DOHH2 (cell line): ENCODE results near the gene NOC4L.

Experiments used
- H3F3A ChIP-seq: fragments of 200-600 bp; sonication (generic), shearing (Covaris generic); 2 replicates; pipeline ENCODE4 v1.6.0; 2016; ENCODE audit warnings: antibody characterized with exemption, mild to moderate bottlenecking; ENCODE audit not compliant: control insufficient read depth, insufficient read depth
- H3K27ac ChIP-seq: fragments of 200-600 bp; sonication (generic); 2 replicates; pipeline ENCODE4 v1.5.1; 2014; ENCODE audit warnings: low read depth, mild to moderate bottlenecking, low read length, moderate library complexity
- H3K27me3 ChIP-seq: fragments of 200-600 bp; sonication (generic); 2 replicates; pipeline ENCODE4 v1.6.1; 2014; ENCODE audit warnings: mild to moderate bottlenecking, low read length, mixed read lengths; ENCODE audit not compliant: control insufficient read depth
- H3K36me3 ChIP-seq: fragments of 200-600 bp; sonication (generic); 2 replicates; pipeline ENCODE4 v1.6.1; 2014; ENCODE audit warnings: mild to moderate bottlenecking, low read length, moderate library complexity, mixed read lengths; ENCODE audit not compliant: control insufficient read depth
- H3K4me1 ChIP-seq: fragments of 200-600 bp; sonication (generic); 2 replicates; pipeline ENCODE4 v1.6.1; 2014; ENCODE audit warnings: mild to moderate bottlenecking, low read length, mixed read lengths; ENCODE audit not compliant: control insufficient read depth
- H3K4me2 ChIP-seq: fragments of 200-600 bp; sonication (generic); 2 replicates; pipeline ENCODE4 v1.6.0; 2014; ENCODE audit warnings: mild to moderate bottlenecking, low read length, moderate library complexity
- H3K4me3 ChIP-seq: fragments of 200-600 bp; sonication (generic); 2 replicates; pipeline ENCODE4 v1.5.1; 2014; ENCODE audit warnings: mild to moderate bottlenecking, low read length, mixed read lengths
- H3K79me2 ChIP-seq: fragments of 200-600 bp; sonication (generic); 2 replicates; pipeline ENCODE4 v1.6.1; 2014; ENCODE audit warnings: mild to moderate bottlenecking, low read length, mixed read lengths; ENCODE audit not compliant: control insufficient read depth
- H3K9me2 ChIP-seq: fragments of 200-600 bp; sonication (generic); replicated peaks from 2 replicates; pipeline ENCODE4 v1.6.1; 2014; ENCODE audit warnings: mild to moderate bottlenecking, low read length, mixed read lengths; ENCODE audit not compliant: control insufficient read depth
- H3K9me3 ChIP-seq: fragments of 200-600 bp; sonication (generic); 2 replicates; pipeline ENCODE4 v1.6.1; 2014; ENCODE audit warnings: antibody characterized with exemption, low read length, mixed read lengths; ENCODE audit not compliant: control insufficient read depth, insufficient read depth
- H4K20me1 ChIP-seq: fragments of 200-600 bp; sonication (generic); 2 replicates; pipeline ENCODE4 v1.6.0; 2014; ENCODE audit warnings: low read depth, mild to moderate bottlenecking, antibody characterized with exemption, low read length, moderate library complexity; ENCODE audit not compliant: control insufficient read depth, insufficient read depth
- EZH2phosphoT487 ChIP-seq: fragments of 200-600 bp; sonication (generic); IDR thresholded peaks from 2 replicates; pipeline ENCODE4 v1.6.1; 2017; ENCODE audit warnings: borderline replicate concordance, mild to moderate bottlenecking, antibody characterized with exemption, low read length, moderate library complexity, mixed read lengths
- TF ChIP-seq, protein P1 (sequence below): fragments of 200-600 bp; sonication (generic); IDR thresholded peaks from one replicate; pipeline ENCODE4 v1.5.1; 2014; ENCODE audit warnings: antibody characterized with exemption, mild to moderate bottlenecking, low read depth, low read length; ENCODE audit not compliant: poor library complexity, severe bottlenecking

NOC4L gene

GRCh38 chr12:132124766-132125425, 19.4 kb upstream of the NOC4L start:
- no peaks in the 10 kb centered on the region for H3K9me2 ChIP-seq
- no peaks in the 10 kb centered on the region for H3K4me1 ChIP-seq
- H3K27me3 ChIP-seq: no peaks in the 10 kb centered on the region
- H3F3A ChIP-seq: peaks cover 2% of the 10 kb centered on the region; the same call in 1 of the 2 replicates
- H3K27ac ChIP-seq: no peak overlapping the region
- no peaks in the 10 kb centered on the region for H4K20me1 ChIP-seq
- H3K79me2 ChIP-seq: no peaks in the 10 kb centered on the region
- no peak overlapping the region for H3K4me3 ChIP-seq
- H3K4me2 ChIP-seq: no peak overlapping the region
- TF ChIP-seq EZH2phosphoT487: no peak
- TF ChIP-seq, protein P1, sequence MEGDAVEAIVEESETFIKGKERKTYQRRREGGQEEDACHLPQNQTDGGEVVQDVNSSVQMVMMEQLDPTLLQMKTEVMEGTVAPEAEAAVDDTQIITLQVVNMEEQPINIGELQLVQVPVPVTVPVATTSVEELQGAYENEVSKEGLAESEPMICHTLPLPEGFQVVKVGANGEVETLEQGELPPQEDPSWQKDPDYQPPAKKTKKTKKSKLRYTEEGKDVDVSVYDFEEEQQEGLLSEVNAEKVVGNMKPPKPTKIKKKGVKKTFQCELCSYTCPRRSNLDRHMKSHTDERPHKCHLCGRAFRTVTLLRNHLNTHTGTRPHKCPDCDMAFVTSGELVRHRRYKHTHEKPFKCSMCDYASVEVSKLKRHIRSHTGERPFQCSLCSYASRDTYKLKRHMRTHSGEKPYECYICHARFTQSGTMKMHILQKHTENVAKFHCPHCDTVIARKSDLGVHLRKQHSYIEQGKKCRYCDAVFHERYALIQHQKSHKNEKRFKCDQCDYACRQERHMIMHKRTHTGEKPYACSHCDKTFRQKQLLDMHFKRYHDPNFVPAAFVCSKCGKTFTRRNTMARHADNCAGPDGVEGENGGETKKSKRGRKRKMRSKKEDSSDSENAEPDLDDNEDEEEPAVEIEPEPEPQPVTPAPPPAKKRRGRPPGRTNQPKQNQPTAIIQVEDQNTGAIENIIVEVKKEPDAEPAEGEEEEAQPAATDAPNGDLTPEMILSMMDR: no peak
- peaks cover 56% of the 10 kb centered on the region for H3K36me3 ChIP-seq
- H3K9me3 ChIP-seq: no peaks in the 10 kb centered on the region

DNA sequence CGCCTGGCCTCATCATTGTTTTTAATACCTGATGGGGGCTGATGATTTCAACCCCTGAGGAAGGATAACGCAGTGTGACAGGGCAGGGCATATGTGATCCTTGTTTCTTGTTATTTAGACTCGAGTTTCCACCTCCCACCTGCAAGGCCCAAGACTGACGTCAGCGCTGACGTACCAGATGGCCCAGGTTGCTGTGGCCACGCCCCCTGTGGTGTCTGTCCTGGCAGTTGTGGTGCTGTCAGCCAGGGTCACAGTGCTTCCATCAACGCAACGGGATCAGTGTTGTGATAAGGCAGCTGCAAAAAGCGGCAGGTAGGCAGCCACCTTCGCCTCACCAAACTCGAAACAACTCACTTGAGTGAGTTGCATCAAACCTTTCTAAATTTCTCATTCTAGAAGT, 18.5 kb upstream of the NOC4L start:
- H3K4me2 ChIP-seq: no peak overlapping the region
- H3K27ac ChIP-seq: no peak overlapping the region
- H3K9me2 ChIP-seq: no peaks in the 10 kb centered on the region
- peaks cover 6% of the 10 kb centered on the region; the same call in 1 of the 2 replicates for H3F3A ChIP-seq
- no peaks in the 10 kb centered on the region for H3K9me3 ChIP-seq
- no peaks in the 10 kb centered on the region for H3K27me3 ChIP-seq
- no peak for TF ChIP-seq EZH2phosphoT487
- TF ChIP-seq, protein P1: no peak
- H3K4me1 ChIP-seq: no peaks in the 10 kb centered on the region
- peaks cover 56% of the 10 kb centered on the region for H3K36me3 ChIP-seq
- H3K4me3 ChIP-seq: no peak overlapping the region
- H3K79me2 ChIP-seq: no peaks in the 10 kb centered on the region
- no peaks in the 10 kb centered on the region; the same call in 1 of the 2 replicates for H4K20me1 ChIP-seq

DNA sequence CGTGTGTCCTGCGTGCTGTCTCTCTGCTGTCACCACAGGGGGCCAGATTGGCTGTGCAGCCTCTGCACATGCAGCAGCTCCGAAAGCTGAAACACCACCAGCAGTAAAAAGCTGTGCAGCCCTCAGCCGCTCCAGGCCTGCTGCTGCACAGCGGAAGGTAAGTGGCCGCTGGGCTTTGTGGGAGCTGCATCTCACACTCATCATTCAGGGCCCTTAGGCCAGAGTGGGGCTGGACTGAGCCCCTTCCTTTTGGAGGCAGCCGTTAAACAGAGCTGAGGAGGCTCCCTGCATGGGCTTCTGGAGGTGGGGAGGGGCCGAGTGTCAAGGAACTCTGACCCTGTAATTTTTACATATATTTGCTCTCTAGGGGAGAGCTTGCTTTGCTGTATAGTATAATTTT, 17.2 kb upstream of the NOC4L start:
- no peaks in the 10 kb centered on the region for H3K4me1 ChIP-seq
- H3K4me2 ChIP-seq: no peak overlapping the region
- no peaks in the 10 kb centered on the region for H3K9me2 ChIP-seq
- H3K36me3 ChIP-seq: peaks cover 46% of the 10 kb centered on the region
- peaks cover 6% of the 10 kb centered on the region; the same call in 1 of the 2 replicates for H3F3A ChIP-seq
- no peaks in the 10 kb centered on the region for H3K27me3 ChIP-seq
- H3K9me3 ChIP-seq: no peaks in the 10 kb centered on the region
- H4K20me1 ChIP-seq: no peaks in the 10 kb centered on the region; the same call in 1 of the 2 replicates
- no peak overlapping the region for H3K4me3 ChIP-seq
- TF ChIP-seq, protein P1: no peak
- TF ChIP-seq EZH2phosphoT487: no peak
- H3K79me2 ChIP-seq: no peaks in the 10 kb centered on the region
- H3K27ac ChIP-seq: no peak overlapping the region
